GM10266 (cell line): ENCODE data around the gene BPIFB2.

Experiments used
- DNase-seq: peaks from one replicate; pipeline ENCODE4 v3.0.0; 2012; ENCODE audit errors: extremely low spot score
- CTCF ChIP-seq: IDR thresholded peaks from 2 replicates; pipeline ENCODE4 v1.5.1; 2012; ENCODE audit warnings: mild to moderate bottlenecking, low read depth; ENCODE audit not compliant: control insufficient read depth, insufficient read depth; ENCODE audit errors: missing control alignments

BPIFB2 gene

GRCh38 chr20:32989507-32990283 is 17.8 kb upstream of the BPIFB2 start:
- DNase-seq = no peak
- TF ChIP-seq CTCF = no peak

GRCh38 chr20:32990426-32990825 is 17.1 kb upstream of the BPIFB2 start:
- TF ChIP-seq CTCF = no peak
- no peak for DNase-seq

- no peak for DNase-seq
- TF ChIP-seq CTCF = no peak
These were observed 16.1 kb upstream of the BPIFB2 start for GRCh38 chr20:32991383-32991782.

GRCh38 chr20:32991792-32992641 is 15.5 kb upstream of the BPIFB2 start:
- no peak for DNase-seq
- no peak for TF ChIP-seq CTCF

GRCh38 chr20:32993496-32994050 is 13.9 kb upstream of the BPIFB2 start:
- DNase-seq = no peak
- TF ChIP-seq CTCF = no peak

GRCh38 chr20:32995802-32996201 is 11.7 kb upstream of the BPIFB2 start:
- no peak for DNase-seq
- TF ChIP-seq CTCF = no peak
